Cardiac muscle cell (in vitro differentiated cells and primary cell): Measurements from ENCODE around the gene TBC1D3B. TPM values are rescaled to one million over a fixed set of nuclear protein-coding genes. Genes with fewer than 3 reads are reported as not detected.
"Not testable (repeated sequence)": the region's sequence is repeated elsewhere in the genome, so short reads cannot be mapped to it uniquely, and the experiment has no call there.

Source experiments
- DNase-seq, 2 donors: peaks; one replicate each; pipeline versions ENCODE4 v3.0.0 to v3.0.0-alpha.2; 2010 to 2017; ENCODE audit warnings: low read depth in 1 of 2, low spot score in 1 of 2
- H3K27ac ChIP-seq: fragments of 200-600 bp; sonication (generic); 2 replicates; pipeline ENCODE4 v1.5.1; 2016
- H3K27me3 ChIP-seq: fragments of 200-600 bp; sonication (generic); 2 replicates; pipeline ENCODE4 v1.6.0; 2016; ENCODE audit warnings: control low read depth
- H3K36me3 ChIP-seq: fragments of 200-600 bp; sonication (generic); 2 replicates; pipeline ENCODE4 v1.5.1; 2016; ENCODE audit warnings: control low read depth
- H3K4me1 ChIP-seq: fragments of 200-600 bp; sonication (generic); 2 replicates; pipeline ENCODE4 v1.8.1; 2017; ENCODE audit warnings: low read depth, mild to moderate bottlenecking, mixed run types
- H3K4me3 ChIP-seq: fragments of 200-600 bp; sonication (generic); 2 replicates; pipeline ENCODE4 v1.5.1; 2016; ENCODE audit warnings: mild to moderate bottlenecking
- H3K9me3 ChIP-seq: fragments of 200-600 bp; sonication (generic); 2 replicates; pipeline ENCODE4 v1.5.1; 2017; ENCODE audit warnings: low read depth, mild to moderate bottlenecking, control low read depth
- CTCF ChIP-seq: IDR thresholded peaks from 2 replicates; pipeline ENCODE4 v1.5.1; 2012; ENCODE audit warnings: low read depth, mild to moderate bottlenecking, low read length
- polyA plus RNA-seq: library from polyadenylated mRNA; unstranded; fragments of >200 nt; fragmentation: Nextera tagmentation; extraction: Ambion mirVana; gene quantifications from 2 replicates; pipeline ENCODE4 v1.2.1, GENCODE V29; 2016
- total RNA-seq: library from RNA; depleted of rRNA; stranded (reverse); fragments of >200 nt; gene quantifications from 2 replicates; pipeline ENCODE4 v1.2.3, GENCODE V29; 2016

TBC1D3B gene
- total and polyA plus RNA-seq, 2 experiments from 2014 or later, result 4.0 to 5.5 TPM

GRCh38 chr17:36188891-36189306 is 12.5 kb upstream of the TBC1D3B start:
- Histone ChIP-seq H3K4me1 (no peaks in the 10 kb centered on the region), H3K9me3 (no peaks in the 10 kb centered on the region), H3K4me3 (no peak overlapping the region), H3K27ac (no peak overlapping the region), H3K36me3 (no peaks in the 10 kb centered on the region), H3K27me3 (peaks cover 49% of the 10 kb centered on the region)
- TF ChIP-seq CTCF, result no peak
- peak in 1 of 2 donors; percentile 25 for DNase-seq

GRCh38 chr17:36187943-36188665 is 11.7 kb upstream of the TBC1D3B start:
- DNase-seq, H3K9me3 ChIP-seq, H3K36me3 ChIP-seq, H3K4me1 ChIP-seq, H3K4me3 ChIP-seq, H3K27ac ChIP-seq: not testable (repeated sequence)
- peaks cover 50% of the 10 kb centered on the region for H3K27me3 ChIP-seq

DNA sequence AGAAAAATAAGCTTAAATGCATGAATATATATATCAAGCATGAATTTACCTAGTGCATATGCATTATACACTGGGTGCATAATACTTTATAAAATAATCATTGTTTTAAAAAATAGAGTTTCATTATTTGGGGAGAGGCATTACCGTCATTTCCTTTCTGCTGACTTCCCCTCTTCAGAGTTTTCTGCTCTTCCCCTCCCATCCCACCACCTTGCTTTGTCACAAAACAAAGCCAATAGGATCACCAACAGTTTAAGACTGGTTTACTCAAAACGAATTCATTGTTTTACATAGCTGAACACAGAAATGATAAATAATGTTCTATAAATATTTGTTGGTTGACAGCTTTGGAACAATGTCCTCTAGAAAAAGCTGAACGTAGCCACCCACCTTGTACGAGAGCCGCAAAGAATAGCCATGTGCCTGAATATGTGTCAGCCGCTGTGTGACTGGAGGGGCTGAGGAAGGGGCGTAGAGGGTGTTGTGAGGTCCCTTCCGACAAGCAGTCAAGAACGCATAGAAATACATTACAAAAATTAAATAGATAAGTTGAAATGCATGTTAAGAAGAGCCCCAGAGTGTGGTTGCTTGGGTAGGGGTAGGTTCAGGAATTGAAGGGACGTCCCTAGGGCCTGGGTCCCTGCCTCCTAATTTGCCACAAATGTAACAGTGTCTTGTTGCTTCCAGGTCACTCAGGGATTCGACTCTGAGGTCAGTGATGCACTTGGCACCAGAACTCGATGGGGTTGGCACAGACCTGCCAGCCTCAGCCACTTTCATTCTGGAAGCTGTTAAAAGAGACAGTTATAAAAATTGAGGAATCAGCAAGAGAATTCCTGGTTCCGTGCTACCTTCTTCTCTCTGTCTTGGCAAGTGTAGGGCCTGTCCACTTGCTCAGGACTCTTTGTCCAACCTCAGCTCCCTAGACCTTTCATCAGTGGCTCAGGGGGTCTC is 10.7 kb upstream of the TBC1D3B start:
- not testable (repeated sequence) for DNase-seq, H3K27ac ChIP-seq
- H3K27me3 ChIP-seq, result peaks cover 60% of the 10 kb centered on the region

GRCh38 chr17:36185416-36185815 is 9.0 kb upstream of the TBC1D3B start:
- Histone ChIP-seq H3K36me3 (no peaks in the 10 kb centered on the region), H3K4me1 (no peaks in the 10 kb centered on the region), H3K27ac (no peak overlapping the region), H3K4me3 (no peak overlapping the region), H3K9me3 (no peaks in the 10 kb centered on the region), H3K27me3 (peaks cover 73% of the 10 kb centered on the region)
- DNase-seq, result no peak
- TF ChIP-seq CTCF, result no peak

More for the DNA sequence above, 10.7 kb upstream of the TBC1D3B start:
- not testable (repeated sequence) for H3K36me3 ChIP-seq, H3K4me3 ChIP-seq, H3K9me3 ChIP-seq, H3K4me1 ChIP-seq

DNA sequence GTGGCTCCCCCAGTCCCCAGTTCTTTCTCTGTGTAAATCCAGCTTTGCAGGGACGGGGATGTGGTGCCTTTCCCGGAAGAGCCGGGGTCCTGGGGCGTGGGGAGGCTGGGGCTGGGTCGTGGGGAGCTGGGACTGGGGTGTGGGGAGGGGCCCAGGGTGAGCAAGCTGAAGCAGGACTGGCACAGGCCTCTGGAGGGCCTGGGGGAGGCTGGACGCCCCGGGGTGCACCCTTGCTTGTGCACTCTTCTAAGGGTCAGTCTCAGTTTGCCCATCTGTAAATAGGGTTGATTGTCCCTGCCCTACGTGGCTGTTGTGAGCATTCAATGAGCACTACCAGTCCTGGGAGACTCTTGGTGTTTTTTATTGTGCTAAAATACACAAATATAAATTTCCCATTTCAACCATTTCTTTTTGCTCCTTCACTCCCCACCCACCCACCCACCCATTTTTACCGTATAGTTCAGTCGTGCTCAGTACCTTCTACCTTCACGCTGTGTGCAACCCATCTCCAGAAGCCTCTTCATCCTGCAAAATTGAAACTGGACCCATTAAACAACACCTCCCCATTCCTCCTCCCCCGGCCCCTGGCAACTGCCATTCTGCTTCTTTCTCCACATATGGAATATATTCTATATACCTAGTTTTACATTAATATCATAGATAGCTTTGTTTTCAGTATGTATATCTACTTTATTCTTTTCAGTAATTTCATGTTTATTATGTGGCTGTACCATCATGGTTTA is 7.8 kb upstream of the TBC1D3B start:
- Histone ChIP-seq H3K27ac (no peak overlapping the region), H3K27me3 (peaks cover 73% of the 10 kb centered on the region), H3K9me3 (no peaks in the 10 kb centered on the region), H3K4me3 (no peak overlapping the region), H3K4me1 (no peaks in the 10 kb centered on the region), H3K36me3 (no peaks in the 10 kb centered on the region)
- no peak for TF ChIP-seq CTCF
- no peak for DNase-seq
